OCI-LY1 (cell line): Measurements from ENCODE around the gene NETO2.
A peak's percentile ranks its signal among the peaks of the same experiment; 100 is the strongest.
"Not testable (repeated sequence)": the region's sequence is repeated elsewhere in the genome, so short reads cannot be mapped to it uniquely, and the experiment has no call there.

Experiments used
- H2AFZ ChIP-seq: fragments of 200-600 bp; sonication (generic), shearing (Covaris generic); 2 replicates; pipeline ENCODE4 v1.6.0; 2014; ENCODE audit warnings: antibody characterized with exemption, mild to moderate bottlenecking, low read length
- H3F3A ChIP-seq: fragments of 200-600 bp; sonication (generic), shearing (Covaris generic); 2 replicates; pipeline ENCODE4 v1.6.0; 2014; ENCODE audit warnings: mild to moderate bottlenecking, antibody characterized with exemption, low read length, moderate library complexity; ENCODE audit not compliant: insufficient read depth
- H3K27ac ChIP-seq: fragments of 200-600 bp; sonication (generic); 2 replicates; pipeline ENCODE4 v1.5.1; 2014; ENCODE audit warnings: low read length, mixed run types, mild to moderate bottlenecking, low read depth; ENCODE audit not compliant: poor library complexity, severe bottlenecking
- H3K27me3 ChIP-seq: fragments of 200-600 bp; sonication (generic); 2 replicates; pipeline ENCODE4 v1.6.0; 2014; ENCODE audit warnings: antibody characterized with exemption, mild to moderate bottlenecking, low read length, moderate library complexity; ENCODE audit not compliant: insufficient read depth
- H3K36me3 ChIP-seq: fragments of 200-600 bp; sonication (generic); 2 replicates; pipeline ENCODE4 v1.6.1; 2014; ENCODE audit warnings: mild to moderate bottlenecking, antibody characterized with exemption, low read length, moderate library complexity, mixed read lengths; ENCODE audit not compliant: insufficient read depth
- H3K4me1 ChIP-seq: fragments of 200-600 bp; sonication (generic); 2 replicates; pipeline ENCODE4 v1.5.1; 2014; ENCODE audit warnings: mild to moderate bottlenecking, low read length, moderate library complexity; ENCODE audit not compliant: insufficient read depth, severe bottlenecking
- H3K4me2 ChIP-seq: fragments of 200-600 bp; sonication (generic), shearing (Covaris generic); 2 replicates; pipeline ENCODE4 v1.6.1; 2014; ENCODE audit warnings: low read length
- H3K4me3 ChIP-seq: fragments of 200-600 bp; sonication (generic); 2 replicates; pipeline ENCODE4 v1.5.1; 2014; ENCODE audit warnings: low read length, low read depth, mild to moderate bottlenecking, mixed read lengths; ENCODE audit not compliant: poor library complexity, severe bottlenecking
- H3K79me2 ChIP-seq: fragments of 200-600 bp; shearing (Covaris generic); 2 replicates; pipeline ENCODE4 v1.6.1; 2016; ENCODE audit warnings: mixed run types, low read length, mixed read lengths; ENCODE audit not compliant: insufficient read depth
- H3K9ac ChIP-seq: fragments of 200-600 bp; sonication (generic), shearing (Covaris generic); 2 replicates; pipeline ENCODE4 v1.6.1; 2014; ENCODE audit warnings: mild to moderate bottlenecking, low read length, mixed read lengths
- H3K9me2 ChIP-seq: fragments of 200-600 bp; sonication (generic), shearing (Covaris generic); 2 replicates; pipeline ENCODE4 v1.6.1; 2014; ENCODE audit warnings: low read depth, mild to moderate bottlenecking, low read length, mixed read lengths
- H3K9me3 ChIP-seq: fragments of 200-600 bp; shearing (Covaris generic); 2 replicates; pipeline ENCODE4 v1.6.1; 2014; ENCODE audit warnings: low read length, mixed read lengths
- H4K20me1 ChIP-seq: fragments of 200-600 bp; sonication (generic), shearing (Covaris generic); 2 replicates; pipeline ENCODE4 v1.6.0; 2016; ENCODE audit warnings: mild to moderate bottlenecking, low read length; ENCODE audit not compliant: insufficient read depth
- CTCF ChIP-seq: fragments of 200-600 bp; sonication (generic), shearing (Covaris generic); IDR thresholded peaks from 2 replicates; pipeline ENCODE4 v1.5.1; 2017; ENCODE audit warnings: mild to moderate bottlenecking, antibody characterized with exemption, low read length, moderate library complexity, mixed read lengths
- EZH2 ChIP-seq: fragments of 200-600 bp; sonication (generic), shearing (Covaris generic); IDR thresholded peaks from 2 replicates; pipeline ENCODE4 v1.8.0; 2017; ENCODE audit warnings: borderline replicate concordance, mixed run types, mild to moderate bottlenecking, antibody characterized with exemption, low read length, moderate library complexity, mixed read lengths

Gene NETO2

GRCh38 chr16:47156680-47157215, 13.0 kb upstream of the NETO2 start:
- H3K9ac ChIP-seq: no peak overlapping the region
- TF ChIP-seq EZH2: no peak
- H3K79me2 ChIP-seq: no peaks in the 10 kb centered on the region
- no peaks in the 10 kb centered on the region for H3K4me1 ChIP-seq
- H3K9me3 ChIP-seq: peaks cover 7% of the 10 kb centered on the region; the same call in 1 of the 2 replicates
- H3K9me2 ChIP-seq: no peaks in the 10 kb centered on the region
- H3K27ac ChIP-seq: no peak overlapping the region
- H3K4me2 ChIP-seq: no peak overlapping the region
- H3K4me3 ChIP-seq: no peak overlapping the region
- peaks cover 73% of the 10 kb centered on the region for H3K36me3 ChIP-seq
- H4K20me1 ChIP-seq: no peaks in the 10 kb centered on the region
- H3F3A ChIP-seq: no peaks in the 10 kb centered on the region
- no peak overlapping the region for H2AFZ ChIP-seq
- H3K27me3 ChIP-seq: no peaks in the 10 kb centered on the region

DNA sequence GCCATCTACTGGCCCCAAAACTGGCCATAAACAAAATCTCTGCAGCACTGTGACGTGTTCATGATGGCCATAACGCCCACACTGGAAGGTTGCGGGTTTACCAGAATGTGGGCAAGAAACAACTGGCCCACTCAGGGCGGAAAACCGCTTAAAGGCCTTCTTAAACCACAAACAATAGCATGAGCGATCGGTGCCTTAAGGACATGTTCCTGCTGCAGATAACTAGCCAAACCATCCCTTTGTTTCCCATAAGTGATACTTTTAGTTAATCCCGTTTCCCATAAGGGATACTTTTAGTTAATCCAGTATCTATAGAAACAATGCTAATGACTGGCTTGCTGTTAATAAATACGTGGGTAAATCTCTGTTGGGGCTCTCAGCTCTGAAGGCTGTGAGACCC, 8.8 kb upstream of the NETO2 start:
- H3K79me2 ChIP-seq, H3K9ac ChIP-seq, H3K27ac ChIP-seq, H3K27me3 ChIP-seq, H3K4me2 ChIP-seq, H3K4me1 ChIP-seq, H4K20me1 ChIP-seq, H3K9me2 ChIP-seq, H3K4me3 ChIP-seq, H3K9me3 ChIP-seq, H2AFZ ChIP-seq, H3F3A ChIP-seq: not testable (repeated sequence)
- H3K36me3 ChIP-seq: peaks cover 48% of the 10 kb centered on the region

GRCh38 chr16:47150067-47150466, 6.3 kb upstream of the NETO2 start:
- Histone ChIP-seq H3F3A (no peaks in the 10 kb centered on the region; the same call in 1 of the 2 replicates), H4K20me1 (no peaks in the 10 kb centered on the region), H3K4me1 (no peaks in the 10 kb centered on the region), H2AFZ (no peak overlapping the region), H3K9ac (no peak overlapping the region), H3K79me2 (no peaks in the 10 kb centered on the region), H3K27me3 (no peaks in the 10 kb centered on the region), H3K9me2 (no peaks in the 10 kb centered on the region), H3K36me3 (peaks cover 27% of the 10 kb centered on the region), H3K9me3 (peaks cover 7% of the 10 kb centered on the region; the same call in 1 of the 2 replicates), H3K27ac (no peak overlapping the region), H3K4me3 (no peak overlapping the region), H3K4me2 (no peak overlapping the region)
- TF ChIP-seq EZH2 (no peak), CTCF (no peak)

DNA sequence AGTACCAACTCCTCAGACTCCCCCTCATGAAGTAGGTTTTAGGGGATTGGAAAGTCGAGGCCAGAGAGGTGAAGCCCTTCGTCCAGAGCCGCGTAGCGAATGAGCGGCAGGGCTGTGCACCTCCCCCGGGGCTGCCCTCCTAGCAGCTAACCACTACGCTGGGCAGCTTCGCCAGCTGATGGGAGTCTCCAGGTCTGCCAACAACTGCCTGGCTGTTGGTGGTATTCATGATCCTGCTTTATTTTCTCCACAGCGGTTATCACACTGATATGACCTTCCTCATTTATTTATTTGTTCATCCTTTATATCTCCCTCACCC, 773 bp upstream of the NETO2 start:
- Histone ChIP-seq H3K9ac (peak overlapping the region; percentile 30; the same call in 1 of the 2 replicates), H3K36me3 (no peaks in the 10 kb centered on the region), H3K79me2 (no peaks in the 10 kb centered on the region), H3K9me2 (no peaks in the 10 kb centered on the region), H3K27ac (no peak overlapping the region), H3K4me1 (peaks cover 22% of the 10 kb centered on the region), H4K20me1 (no peaks in the 10 kb centered on the region), H3K4me3 (peak overlapping the region; percentile 80), H3K9me3 (no peaks in the 10 kb centered on the region), H3F3A (no peaks in the 10 kb centered on the region; the same call in 1 of the 2 replicates), H3K4me2 (peak overlapping the region; percentile 70), H2AFZ (no peak overlapping the region), H3K27me3 (no peaks in the 10 kb centered on the region; the same call in 1 of the 2 replicates)
- TF ChIP-seq CTCF (no peak), EZH2 (no peak)
